ENCODE results near the gene PER3.

PER3 gene

GRCh38 chr1:7777591-7777990 lies 6.5 kb upstream of the PER3 start:
- TF ChIP-seq POLR2AphosphoS5 (IDR thresholded peaks at IDR 0.05; ENCODE audit: low read depth, low read length): no peak

- TF ChIP-seq SIN3A (IDR thresholded peaks at IDR 0.05; ENCODE audit: borderline replicate concordance, insufficient read depth, low read length) (no peak), TAF1 (IDR thresholded peaks at IDR 0.05; ENCODE audit: borderline replicate concordance, insufficient read depth, low read length) (no peak), POLR2AphosphoS5 (IDR thresholded peaks at IDR 0.05; ENCODE audit: low read depth, low read length) (no peak), REST (IDR thresholded peaks at IDR 0.05; ENCODE audit: insufficient read depth in 1 of 2, low read depth in 2 of 2, low read length in 2 of 2) (no peak), FOXP2 (optimal IDR thresholded peaks at IDR 0.05; ENCODE audit: borderline replicate concordance, extremely low read depth, extremely low read length, insufficient read depth) (no peak)
Measured at GRCh38 chr1:7778133-7778628, 5.9 kb upstream of the PER3 start.

- TF ChIP-seq FOXP2 (optimal IDR thresholded peaks at IDR 0.05; ENCODE audit: borderline replicate concordance, extremely low read depth, extremely low read length, insufficient read depth) (no peak), POLR2AphosphoS5 (IDR thresholded peaks at IDR 0.05; ENCODE audit: low read depth, low read length) (no peak), SIN3A (IDR thresholded peaks at IDR 0.05; ENCODE audit: borderline replicate concordance, insufficient read depth, low read length) (no peak), TAF1 (IDR thresholded peaks at IDR 0.05; ENCODE audit: borderline replicate concordance, insufficient read depth, low read length) (no peak), REST (IDR thresholded peaks at IDR 0.05; ENCODE audit: insufficient read depth in 1 of 2, low read depth in 2 of 2, low read length in 2 of 2) (no peak)
Measured at GRCh38 chr1:7780976-7781375, 3.1 kb upstream of the PER3 start.

- no peak for TF ChIP-seq REST (IDR thresholded peaks at IDR 0.05; ENCODE audit: insufficient read depth in 1 of 2, low read depth in 2 of 2, low read length in 2 of 2)
- TF ChIP-seq FOXP2 (optimal IDR thresholded peaks at IDR 0.05; ENCODE audit: borderline replicate concordance, extremely low read depth, extremely low read length, insufficient read depth): no peak
- no peak for TF ChIP-seq POLR2AphosphoS5 (IDR thresholded peaks at IDR 0.05; ENCODE audit: low read depth, low read length)
- no peak for TF ChIP-seq TAF1 (IDR thresholded peaks at IDR 0.05; ENCODE audit: borderline replicate concordance, insufficient read depth, low read length)
- no peak for TF ChIP-seq SIN3A (IDR thresholded peaks at IDR 0.05; ENCODE audit: borderline replicate concordance, insufficient read depth, low read length)
Measured at GRCh38 chr1:7781501-7781900, 2.6 kb upstream of the PER3 start.

- no peak for TF ChIP-seq SIN3A (IDR thresholded peaks at IDR 0.05; ENCODE audit: borderline replicate concordance, insufficient read depth, low read length)
- no peak for TF ChIP-seq REST (IDR thresholded peaks at IDR 0.05; ENCODE audit: insufficient read depth in 1 of 2, low read depth in 2 of 2, low read length in 2 of 2)
- TF ChIP-seq TAF1 (IDR thresholded peaks at IDR 0.05; ENCODE audit: borderline replicate concordance, insufficient read depth, low read length): no peak
- no peak for TF ChIP-seq FOXP2 (optimal IDR thresholded peaks at IDR 0.05; ENCODE audit: borderline replicate concordance, extremely low read depth, extremely low read length, insufficient read depth)
- no peak for TF ChIP-seq POLR2AphosphoS5 (IDR thresholded peaks at IDR 0.05; ENCODE audit: low read depth, low read length)
Measured at GRCh38 chr1:7781923-7782495, 2.1 kb upstream of the PER3 start.
